K562 (cell line): ENCODE measurements around the gene IKZF3. TPM values are rescaled to one million over a fixed set of nuclear protein-coding genes. Genes with fewer than 3 reads are reported as not detected.

ENCODE experiments used
- CEBPB ChIP-seq: fragments of 450-650 bp; IDR thresholded peaks from 2 replicates; pipeline ENCODE4 v1.6.1; 2016; ENCODE audit warnings: missing genetic modification characterization, missing compliant biosample characterization
- CHD1 ChIP-seq: fragments of 200-600 bp; sonication (generic); IDR thresholded peaks from one replicate; pipeline ENCODE4 v1.6.1; 2012; ENCODE audit warnings: mild to moderate bottlenecking, moderate library complexity, low read length, inconsistent platforms
- EP300 ChIP-seq: IDR thresholded peaks from 2 replicates; pipeline ENCODE4 v1.6.1; 2012; ENCODE audit warnings: low read length, improper control_type of control experiment
- FOXA3 ChIP-seq, 2 experiments: fragments of 450-650 bp in 1 of 2; sonication (generic) in 1 of 2; formaldehyde crosslinking; IDR thresholded peaks in 1 of 2; conservative IDR thresholded peaks in 1 of 2; 2 replicates each; pipeline versions ENCODE4 v1.4.0 to v1.8.0; 2020 to 2022; ENCODE audit warnings: mild to moderate bottlenecking in 2 of 2, missing genetic modification reagents in 1 of 2
- GABPB1 ChIP-seq: sonication (generic); formaldehyde crosslinking; IDR thresholded peaks from 2 replicates; pipeline ENCODE4 v1.8.0; 2022; ENCODE audit warnings: mild to moderate bottlenecking, missing genetic modification reagents
- HNRNPUL1 ChIP-seq: fragments of 200-400 bp; formaldehyde crosslinking; IDR thresholded peaks from 2 replicates; pipeline ENCODE4 v1.6.1; 2017; ENCODE audit warnings: low read length
- MCM3 ChIP-seq: fragments of 450-650 bp; IDR thresholded peaks from 2 replicates; pipeline ENCODE4 v1.6.1; 2016
- RUNX1 ChIP-seq: sonication (generic); IDR thresholded peaks from 2 replicates; pipeline ENCODE4 v1.6.1; 2016; ENCODE audit warnings: antibody characterized with exemption, low read depth
- SETDB1 ChIP-seq: IDR thresholded peaks from one replicate; pipeline ENCODE4 v1.6.1; 2012; ENCODE audit warnings: low read length, control low read depth, inconsistent platforms
- TCF3 ChIP-seq: sonication (generic); formaldehyde crosslinking; IDR thresholded peaks from 2 replicates; pipeline ENCODE4 v1.4.0; 2020; ENCODE audit warnings: mild to moderate bottlenecking, missing genetic modification reagents
- U2AF1 ChIP-seq: fragments of 200-400 bp; formaldehyde crosslinking; optimal IDR thresholded peaks from 2 replicates; pipeline ENCODE3; 2017; ENCODE audit warnings: mild to moderate bottlenecking, low read depth, low read length, moderate library complexity
- ZNF224 ChIP-seq: sonication (generic); formaldehyde crosslinking; IDR thresholded peaks from 2 replicates; pipeline ENCODE4 v1.8.0; 2022; ENCODE audit warnings: mild to moderate bottlenecking, missing genetic modification reagents
- ZNF232 ChIP-seq: sonication (generic); formaldehyde crosslinking; IDR thresholded peaks from 2 replicates; pipeline ENCODE4 v1.8.0; 2022; ENCODE audit warnings: mild to moderate bottlenecking, missing genetic modification reagents
- ZNF561 ChIP-seq: fragments of 450-650 bp; formaldehyde crosslinking; conservative IDR thresholded peaks from 2 replicates; pipeline ENCODE4 v1.4.0; 2020; ENCODE audit warnings: mild to moderate bottlenecking, moderate library complexity
- polyA plus RNA-seq, 8 experiments: library from polyadenylated mRNA; depleted of rRNA in 4 of 8; stranded (reverse) in 5 of 8; unstranded in 3 of 8; fragments of >200 nt; fragmentation: Nextera tagmentation in 2 of 8; fragmentation: Illumina TruSeq in 1 of 8; extraction: Ambion mirVana in 2 of 8; extraction: Trizol in 1 of 8; gene quantifications; 2 replicates each; pipeline versions ENCODE4 v1.2.1 to v1.2.3, GENCODE V29; 2011 to 2014; ENCODE audit warnings: inconsistent platforms in 1 of 8, missing spikeins in 1 of 8
- total RNA-seq, 7 experiments: library from RNA; depleted of rRNA in 6 of 7; stranded (reverse); fragments of >200 nt in 6 of 7; fragmentation: Illumina TruSeq in 2 of 7; extraction: Trizol in 2 of 7; gene quantifications; 2 replicates each; pipeline versions ENCODE4 v1.2.1 to v1.2.3, GENCODE V29; 2011 to 2021; ENCODE audit warnings: low replicate concordance in 1 of 7
- TF ChIP-seq, protein P1 (sequence below): fragments of 250-450 bp; sonication (Bioruptor Pico); IDR thresholded peaks from 2 replicates; pipeline ENCODE4 v1.4.0; 2020
- TF ChIP-seq, protein P2 (sequence below), 2 experiments: IDR thresholded peaks; 2 replicates each; pipeline ENCODE4 v1.6.1; 2012; ENCODE audit warnings: improper control_type of control experiment in 2 of 2, low read depth in 2 of 2, low read length in 2 of 2, borderline replicate concordance in 1 of 2
- TF ChIP-seq, protein P3 (sequence below): fragments of 450-650 bp; formaldehyde crosslinking; IDR thresholded peaks from 2 replicates; pipeline ENCODE4 v1.4.0; 2022; ENCODE audit warnings: missing genetic modification characterization

IKZF3 gene
- total and polyA plus RNA-seq, 9 of the 15 experiments (the other 6 are each of a cell fraction or from before 2014, with no cell fraction given) = 0.06 to 1.6 (median 0.62) TPM

DNA sequence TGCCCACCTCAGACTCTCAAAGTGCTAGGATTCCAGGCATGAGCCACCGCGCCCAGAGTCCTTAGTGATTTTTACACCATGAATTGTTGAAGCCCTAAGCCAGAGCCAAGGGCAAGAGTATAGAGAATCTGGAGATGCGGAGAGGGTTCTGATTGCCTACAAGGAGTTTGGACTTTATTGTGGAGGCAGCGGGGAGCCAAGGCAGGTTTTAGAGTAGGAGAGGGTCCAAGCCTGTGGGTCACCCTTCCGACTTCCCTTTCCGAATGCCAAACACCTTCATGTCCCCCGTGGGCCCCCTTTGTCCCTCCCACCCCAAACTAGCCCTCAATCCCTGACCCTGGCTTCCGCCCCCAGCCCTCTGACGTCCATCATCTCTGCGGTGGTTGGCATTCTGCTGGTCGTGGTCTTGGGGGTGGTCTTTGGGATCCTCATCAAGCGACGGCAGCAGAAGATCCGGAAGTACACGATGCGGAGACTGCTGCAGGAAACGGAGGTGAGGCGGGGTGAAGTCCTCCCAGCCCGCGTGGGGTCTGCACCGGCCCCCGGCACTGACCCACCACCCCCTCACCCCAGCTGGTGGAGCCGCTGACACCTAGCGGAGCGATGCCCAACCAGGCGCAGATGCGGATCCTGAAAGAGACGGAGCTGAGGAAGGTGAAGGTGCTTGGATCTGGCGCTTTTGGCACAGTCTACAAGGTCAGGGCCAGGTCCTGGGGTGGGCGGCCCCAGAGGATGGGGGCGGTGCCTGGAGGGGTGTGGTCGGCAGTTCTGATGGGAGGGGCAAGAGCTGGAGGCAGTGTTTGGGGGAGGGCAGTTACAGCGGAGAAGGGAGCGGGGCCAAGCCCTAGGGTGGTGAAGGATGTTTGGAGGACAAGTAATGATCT lies 140.9 kb downstream of the IKZF3 start (continued):
- no peak for TF ChIP-seq ZNF561 (CRISPR knock-in tag)
- TF ChIP-seq ZNF232 (CRISPR knock-in tag) = no peak
- no peak for TF ChIP-seq CEBPB (tag)
- TF ChIP-seq EP300 = no peak
- no peak for TF ChIP-seq FOXA3 (CRISPR knock-in tag; conservative IDR thresholded peaks at IDR 0.05 in 1 of 2, IDR thresholded peaks at IDR 0.05 in 1 of 2)
- no peak for TF ChIP-seq HNRNPUL1
- TF ChIP-seq, protein P1, sequence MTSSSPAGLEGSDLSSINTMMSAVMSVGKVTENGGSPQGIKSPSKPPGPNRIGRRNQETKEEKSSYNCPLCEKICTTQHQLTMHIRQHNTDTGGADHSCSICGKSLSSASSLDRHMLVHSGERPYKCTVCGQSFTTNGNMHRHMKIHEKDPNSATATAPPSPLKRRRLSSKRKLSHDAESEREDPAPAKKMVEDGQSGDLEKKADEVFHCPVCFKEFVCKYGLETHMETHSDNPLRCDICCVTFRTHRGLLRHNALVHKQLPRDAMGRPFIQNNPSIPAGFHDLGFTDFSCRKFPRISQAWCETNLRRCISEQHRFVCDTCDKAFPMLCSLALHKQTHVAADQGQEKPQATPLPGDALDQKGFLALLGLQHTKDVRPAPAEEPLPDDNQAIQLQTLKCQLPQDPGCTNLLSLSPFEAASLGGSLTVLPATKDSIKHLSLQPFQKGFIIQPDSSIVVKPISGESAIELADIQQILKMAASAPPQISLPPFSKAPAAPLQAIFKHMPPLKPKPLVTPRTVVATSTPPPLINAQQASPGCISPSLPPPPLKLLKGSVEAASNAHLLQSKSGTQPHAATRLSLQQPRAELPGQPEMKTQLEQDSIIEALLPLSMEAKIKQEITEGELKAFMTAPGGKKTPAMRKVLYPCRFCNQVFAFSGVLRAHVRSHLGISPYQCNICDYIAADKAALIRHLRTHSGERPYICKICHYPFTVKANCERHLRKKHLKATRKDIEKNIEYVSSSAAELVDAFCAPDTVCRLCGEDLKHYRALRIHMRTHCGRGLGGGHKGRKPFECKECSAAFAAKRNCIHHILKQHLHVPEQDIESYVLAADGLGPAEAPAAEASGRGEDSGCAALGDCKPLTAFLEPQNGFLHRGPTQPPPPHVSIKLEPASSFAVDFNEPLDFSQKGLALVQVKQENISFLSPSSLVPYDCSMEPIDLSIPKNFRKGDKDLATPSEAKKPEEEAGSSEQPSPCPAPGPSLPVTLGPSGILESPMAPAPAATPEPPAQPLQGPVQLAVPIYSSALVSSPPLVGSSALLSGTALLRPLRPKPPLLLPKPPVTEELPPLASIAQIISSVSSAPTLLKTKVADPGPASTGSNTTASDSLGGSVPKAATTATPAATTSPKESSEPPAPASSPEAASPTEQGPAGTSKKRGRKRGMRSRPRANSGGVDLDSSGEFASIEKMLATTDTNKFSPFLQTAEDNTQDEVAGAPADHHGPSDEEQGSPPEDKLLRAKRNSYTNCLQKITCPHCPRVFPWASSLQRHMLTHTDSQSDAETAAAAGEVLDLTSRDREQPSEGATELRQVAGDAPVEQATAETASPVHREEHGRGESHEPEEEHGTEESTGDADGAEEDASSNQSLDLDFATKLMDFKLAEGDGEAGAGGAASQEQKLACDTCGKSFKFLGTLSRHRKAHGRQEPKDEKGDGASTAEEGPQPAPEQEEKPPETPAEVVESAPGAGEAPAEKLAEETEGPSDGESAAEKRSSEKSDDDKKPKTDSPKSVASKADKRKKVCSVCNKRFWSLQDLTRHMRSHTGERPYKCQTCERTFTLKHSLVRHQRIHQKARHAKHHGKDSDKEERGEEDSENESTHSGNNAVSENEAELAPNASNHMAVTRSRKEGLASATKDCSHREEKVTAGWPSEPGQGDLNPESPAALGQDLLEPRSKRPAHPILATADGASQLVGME = no peak
- TF ChIP-seq CHD1 = no peak
- no peak for TF ChIP-seq ZNF224 (CRISPR knock-in tag)
- TF ChIP-seq, protein P2, sequence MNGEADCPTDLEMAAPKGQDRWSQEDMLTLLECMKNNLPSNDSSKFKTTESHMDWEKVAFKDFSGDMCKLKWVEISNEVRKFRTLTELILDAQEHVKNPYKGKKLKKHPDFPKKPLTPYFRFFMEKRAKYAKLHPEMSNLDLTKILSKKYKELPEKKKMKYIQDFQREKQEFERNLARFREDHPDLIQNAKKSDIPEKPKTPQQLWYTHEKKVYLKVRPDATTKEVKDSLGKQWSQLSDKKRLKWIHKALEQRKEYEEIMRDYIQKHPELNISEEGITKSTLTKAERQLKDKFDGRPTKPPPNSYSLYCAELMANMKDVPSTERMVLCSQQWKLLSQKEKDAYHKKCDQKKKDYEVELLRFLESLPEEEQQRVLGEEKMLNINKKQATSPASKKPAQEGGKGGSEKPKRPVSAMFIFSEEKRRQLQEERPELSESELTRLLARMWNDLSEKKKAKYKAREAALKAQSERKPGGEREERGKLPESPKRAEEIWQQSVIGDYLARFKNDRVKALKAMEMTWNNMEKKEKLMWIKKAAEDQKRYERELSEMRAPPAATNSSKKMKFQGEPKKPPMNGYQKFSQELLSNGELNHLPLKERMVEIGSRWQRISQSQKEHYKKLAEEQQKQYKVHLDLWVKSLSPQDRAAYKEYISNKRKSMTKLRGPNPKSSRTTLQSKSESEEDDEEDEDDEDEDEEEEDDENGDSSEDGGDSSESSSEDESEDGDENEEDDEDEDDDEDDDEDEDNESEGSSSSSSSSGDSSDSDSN (IDR thresholded peaks at IDR 0.05; ENCODE audit: borderline replicate concordance in 1 of 2, low read depth in 2 of 2, low read length in 2 of 2) = no peak
- TF ChIP-seq TCF3 (CRISPR knock-in tag) = no peak
- TF ChIP-seq, protein P3, sequence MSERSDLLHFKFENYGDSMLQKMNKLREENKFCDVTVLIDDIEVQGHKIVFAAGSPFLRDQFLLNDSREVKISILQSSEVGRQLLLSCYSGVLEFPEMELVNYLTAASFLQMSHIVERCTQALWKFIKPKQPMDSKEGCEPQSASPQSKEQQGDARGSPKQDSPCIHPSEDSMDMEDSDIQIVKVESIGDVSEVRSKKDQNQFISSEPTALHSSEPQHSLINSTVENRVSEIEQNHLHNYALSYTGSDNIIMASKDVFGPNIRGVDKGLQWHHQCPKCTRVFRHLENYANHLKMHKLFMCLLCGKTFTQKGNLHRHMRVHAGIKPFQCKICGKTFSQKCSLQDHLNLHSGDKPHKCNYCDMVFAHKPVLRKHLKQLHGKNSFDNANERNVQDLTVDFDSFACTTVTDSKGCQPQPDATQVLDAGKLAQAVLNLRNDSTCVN (CRISPR knock-in tag) = peak; percentile 27; the same call in 1 of the 2 replicates
- TF ChIP-seq GABPB1 = no peak
- no peak for TF ChIP-seq RUNX1
- no peak for TF ChIP-seq U2AF1
- TF ChIP-seq MCM3 = no peak
- no peak for TF ChIP-seq SETDB1
